Endometrial microvascular endothelial cells (primary cell): ENCODE measurements around the gene PIEZO2. TPM values are rescaled to one million over a fixed set of nuclear protein-coding genes. Genes with fewer than 3 reads are reported as not detected.

Experiments
- in situ Hi-C: cut with HindIII; loops from 2 replicates; pipeline ENCODE4 v1.10.0; 2017; ENCODE audit warnings: low sequenced_read_pairs, low pct_unique_long_range_greater_than_20kb; ENCODE audit errors: inconsistent ontology term
- total RNA-seq: library from RNA; depleted of rRNA; stranded (reverse); fragments of >200 nt; gene quantifications from one replicate; pipeline ENCODE4 v1.2.3, GENCODE V29; 2015; ENCODE audit errors: inconsistent ontology term

The PIEZO2 gene
- total RNA-seq, 1 donor from 2014 or later: under 0.01 TPM

GRCh38 chr18:10751653-10752052, 397.7 kb downstream of the PIEZO2 start:
- in situ Hi-C loops: no loop called here

GRCh38 chr18:10750191-10751035, 399.0 kb downstream of the PIEZO2 start:
- in situ Hi-C loops: no loop called here

GRCh38 chr18:10748641-10749040, 400.7 kb downstream of the PIEZO2 start:
- in situ Hi-C loops: no loop called here

DNA sequence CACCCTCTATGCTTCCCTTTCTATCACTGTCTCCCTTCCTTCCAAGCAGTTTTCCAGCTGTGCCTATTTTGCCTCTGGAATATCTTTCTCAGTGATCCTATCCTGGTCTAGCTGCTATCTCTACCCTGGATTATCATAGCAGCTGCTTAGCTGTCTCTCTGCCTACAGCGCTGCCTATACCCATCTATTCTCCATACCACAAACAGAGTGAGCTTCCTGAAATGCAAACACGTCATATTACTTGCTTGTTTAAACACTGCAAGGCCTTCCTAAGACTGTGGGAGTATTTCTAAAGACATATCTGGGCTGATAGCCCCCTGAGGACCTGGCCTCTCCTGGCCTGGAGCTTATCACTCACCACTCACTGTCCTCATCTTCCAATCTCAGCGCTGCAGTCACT, 403.4 kb downstream of the PIEZO2 start:
- in situ Hi-C loops: no loop called here

GRCh38 chr18:10745219-10745618, 404.1 kb downstream of the PIEZO2 start:
- in situ Hi-C loops: no loop called here

- in situ Hi-C loops: no loop called here
These were observed 405.6 kb downstream of the PIEZO2 start for GRCh38 chr18:10743766-10744165.

- in situ Hi-C loops: no loop called here
These were observed 410.2 kb downstream of the PIEZO2 start for GRCh38 chr18:10739152-10739551.

- in situ Hi-C loops: no loop called here
These were observed 412.4 kb downstream of the PIEZO2 start for GRCh38 chr18:10736984-10737383.

- in situ Hi-C loops: no loop called here
These were observed 416.4 kb downstream of the PIEZO2 start for GRCh38 chr18:10732990-10733389.

GRCh38 chr18:10727477-10727876, 421.9 kb downstream of the PIEZO2 start:
- in situ Hi-C loops: no loop called here

DNA sequence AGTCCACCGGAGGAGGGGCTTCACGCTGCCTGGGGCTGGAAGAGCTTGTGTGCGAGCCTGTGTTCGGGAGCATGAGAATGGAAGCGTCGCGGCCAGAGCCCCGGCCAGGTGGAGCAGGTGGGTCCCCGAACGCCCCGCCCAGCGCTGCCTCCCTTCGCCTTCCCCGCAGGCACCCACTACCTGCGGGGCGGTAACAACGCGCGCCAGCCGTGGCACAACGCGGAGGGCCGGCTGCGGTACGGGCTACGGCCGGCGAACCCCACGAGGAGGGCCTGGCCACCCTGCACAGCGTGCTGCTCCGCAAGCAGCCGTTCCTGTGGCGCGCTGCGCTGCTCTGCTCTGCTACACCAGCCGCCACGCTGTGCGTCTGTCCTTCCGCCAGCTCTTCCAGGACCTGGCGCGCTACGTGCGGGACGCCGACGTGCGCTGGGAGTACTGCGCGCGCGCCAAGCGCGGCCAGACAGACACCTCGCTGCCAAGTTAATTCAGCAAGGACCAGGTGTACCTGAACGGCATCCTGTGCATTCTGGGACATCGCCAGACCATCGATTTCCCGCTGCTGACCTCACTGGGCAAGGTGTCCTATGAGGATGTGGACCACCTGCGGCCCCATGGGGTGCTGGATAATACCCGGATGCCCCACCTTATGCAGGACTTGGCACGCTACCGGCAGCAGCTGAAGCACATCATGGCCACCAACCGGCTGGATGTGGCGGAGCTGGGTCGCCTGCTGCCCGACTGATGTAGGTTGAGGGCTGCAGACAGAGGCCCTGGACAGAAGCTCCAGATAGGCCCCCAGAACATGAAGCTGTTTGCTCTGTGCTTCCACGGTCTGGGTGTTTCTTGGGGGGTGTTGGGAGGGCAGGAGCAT, 422.9 kb downstream of the PIEZO2 start:
- in situ Hi-C loops: no loop called here

GRCh38 chr18:10724666-10725065, 424.7 kb downstream of the PIEZO2 start:
- in situ Hi-C loops: no loop called here

GRCh38 chr18:10723496-10723895, 425.9 kb downstream of the PIEZO2 start:
- in situ Hi-C loops: no loop called here

DNA sequence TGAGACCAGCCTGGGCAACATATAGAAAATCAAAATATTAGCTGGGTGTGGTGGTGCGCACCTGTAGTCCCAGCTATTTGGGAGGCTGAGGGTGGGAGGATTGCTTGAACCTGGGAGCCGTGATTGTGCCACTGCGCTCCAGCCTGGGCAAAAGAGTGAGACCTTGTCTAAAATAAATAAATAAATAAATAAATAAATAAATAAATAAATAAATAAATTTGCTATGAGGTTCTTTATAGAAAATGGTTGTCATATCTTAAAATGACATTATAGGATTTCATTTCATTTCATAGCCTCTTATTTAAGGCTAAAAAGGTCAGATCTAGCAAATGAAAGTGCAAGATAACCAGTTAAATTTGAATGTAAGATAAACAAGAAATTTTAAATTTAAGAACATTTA, 430.6 kb downstream of the PIEZO2 start:
- in situ Hi-C loops: no loop called here

GRCh38 chr18:10715791-10716190, 433.6 kb downstream of the PIEZO2 start:
- in situ Hi-C loops: no loop called here

- in situ Hi-C loops: no loop called here
These were observed 436.0 kb downstream of the PIEZO2 start for GRCh38 chr18:10713409-10713808.

DNA sequence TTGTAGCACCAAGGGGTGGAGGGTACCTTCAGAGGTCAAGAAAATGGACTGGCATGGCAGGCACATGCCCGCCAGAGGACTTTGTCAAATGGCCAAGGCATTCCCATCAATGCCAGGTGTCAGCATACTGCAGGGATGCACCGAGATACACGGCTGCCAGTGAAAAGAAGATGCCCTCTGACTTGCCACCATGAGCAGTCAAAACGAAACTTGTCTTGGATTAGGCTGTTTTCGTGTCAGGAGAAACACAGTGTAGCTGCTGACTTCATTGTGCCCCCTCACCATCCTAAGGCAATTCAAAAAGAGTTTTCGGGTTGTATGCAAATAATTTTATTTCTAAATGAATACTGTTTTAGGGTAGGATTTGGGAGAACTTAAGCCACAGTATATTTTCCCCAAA, 442.1 kb downstream of the PIEZO2 start:
- in situ Hi-C loops: no loop called here

GRCh38 chr18:10705786-10706185, 443.6 kb downstream of the PIEZO2 start:
- in situ Hi-C loops: no loop called here

GRCh38 chr18:10705291-10705690, 444.1 kb downstream of the PIEZO2 start:
- in situ Hi-C loops: no loop called here

- in situ Hi-C loops: no loop called here
These were observed 447.2 kb downstream of the PIEZO2 start for GRCh38 chr18:10702206-10702605.
